HG02798 (cell line): ENCODE results near the gene CCL8.

ENCODE experiments used
- ATAC-seq: cut with Tn5 transposase; IDR thresholded peaks from one replicate; pipeline ENCODE4 v1.9.1; 2021; ENCODE audit warnings: mild to moderate bottlenecking; ENCODE audit not compliant: unreplicated experiment, poor library complexity

The CCL8 gene

GRCh38 chr17:34319039-34319483 lies at the start of gene CCL8:
TSS of gene CCL8 (plus strand) at chr17:34319435. CDS start at chr17:34319502, 67 bp downstream.
- ATAC-seq = no peak

GRCh38 chr17:34269969-34270368 lies 49.3 kb upstream of the CCL8 start, which contains the start of gene CCL7:
TSS of gene CCL7 (plus strand) at chr17:34270221. CDS start at chr17:34270291, 70 bp downstream.
- ATAC-seq = no peak

GRCh38 chr17:34275881-34276280 lies 43.4 kb upstream of the CCL8 start:
- ATAC-seq = no peak

- no peak for ATAC-seq
Observed at GRCh38 chr17:34276826-34277225, 42.4 kb upstream of the CCL8 start.

GRCh38 chr17:34283571-34283970 lies 35.7 kb upstream of the CCL8 start:
- no peak for ATAC-seq

- no peak for ATAC-seq
Observed at GRCh38 chr17:34285286-34285792, 33.9 kb upstream of the CCL8 start, which contains the start of gene CCL11. TSS of gene CCL11 (plus strand) at chr17:34285742. CDS start at chr17:34285809, 67 bp downstream.

GRCh38 chr17:34287875-34288274 lies 31.4 kb upstream of the CCL8 start:
- ATAC-seq = no peak

- no peak for ATAC-seq
Observed at GRCh38 chr17:34290586-34290985, 28.6 kb upstream of the CCL8 start.

- ATAC-seq = no peak
Observed at GRCh38 chr17:34291721-34292348, 27.4 kb upstream of the CCL8 start.

- no peak for ATAC-seq
Observed at GRCh38 chr17:34299027-34299426, 20.2 kb upstream of the CCL8 start.

GRCh38 chr17:34299956-34300577 lies 19.2 kb upstream of the CCL8 start:
- ATAC-seq = no peak

- no peak for ATAC-seq
Observed at GRCh38 chr17:34300652-34301370, 18.4 kb upstream of the CCL8 start.

- ATAC-seq = no peak
Observed at GRCh38 chr17:34301986-34302385, 17.2 kb upstream of the CCL8 start.

- no peak for ATAC-seq
Observed at GRCh38 chr17:34302636-34303035, 16.6 kb upstream of the CCL8 start.

GRCh38 chr17:34303606-34304005 lies 15.6 kb upstream of the CCL8 start:
- no peak for ATAC-seq

- ATAC-seq = no peak
Observed at GRCh38 chr17:34305061-34305460, 14.2 kb upstream of the CCL8 start.

GRCh38 chr17:34305606-34306005 lies 13.6 kb upstream of the CCL8 start:
- ATAC-seq = no peak

GRCh38 chr17:34306466-34306865 lies 12.8 kb upstream of the CCL8 start:
- no peak for ATAC-seq

- ATAC-seq = no peak
Observed at GRCh38 chr17:34307110-34307509, 12.1 kb upstream of the CCL8 start.

GRCh38 chr17:34308371-34308770 lies 10.9 kb upstream of the CCL8 start:
- no peak for ATAC-seq

- ATAC-seq = no peak
Observed at GRCh38 chr17:34311291-34311690, 7.9 kb upstream of the CCL8 start.
